ENCODE data around the gene DEPDC5. TPM values are rescaled to one million over a fixed set of nuclear protein-coding genes. Genes with fewer than 3 reads are reported as not detected.

DEPDC5 gene
- total and polyA plus RNA-seq, 5 experiments from 2014 or later: 3.9 to 52.4 (median 10.6) TPM

DNA sequence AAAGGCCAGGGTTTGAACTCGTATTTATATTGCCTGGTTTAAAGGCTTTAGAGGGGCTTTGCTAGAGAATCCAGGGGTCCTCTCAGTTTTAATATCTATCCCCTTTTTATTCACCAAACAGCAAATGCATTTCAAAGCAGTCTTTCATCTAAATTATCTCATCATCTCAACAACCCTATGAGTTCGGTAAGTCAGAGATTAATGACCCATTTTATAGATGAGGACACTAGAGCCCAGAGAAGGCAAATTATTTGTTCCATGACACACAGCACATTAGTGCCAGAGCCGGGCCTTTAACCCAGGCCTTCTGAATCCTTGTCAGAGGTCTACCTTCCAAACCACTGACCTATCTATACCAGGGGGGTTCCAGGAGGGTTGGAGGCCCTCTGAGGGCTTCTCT is 173.7 kb downstream of the DEPDC5 start:
- peaks cover 14 to 35% (median 17%) of the 10 kb centered on the region in 5 donors for H3K27me3 Mint-ChIP-seq
- no peak overlapping the region for H3K27ac Mint-ChIP-seq
- H3K36me3 Mint-ChIP-seq: no peaks in the 10 kb centered on the region
- no peaks in the 10 kb centered on the region for H3K9me3 Mint-ChIP-seq
- peaks cover 0 to 9% (median 6%) of the 10 kb centered on the region in 4 donors for H3K4me1 Mint-ChIP-seq
- ATAC-seq (no peak), DNase-seq (no peak)
- H3K4me3 Mint-ChIP-seq: no peak overlapping the region
- POLR2A ChIA-PET: no interaction called here

DNA sequence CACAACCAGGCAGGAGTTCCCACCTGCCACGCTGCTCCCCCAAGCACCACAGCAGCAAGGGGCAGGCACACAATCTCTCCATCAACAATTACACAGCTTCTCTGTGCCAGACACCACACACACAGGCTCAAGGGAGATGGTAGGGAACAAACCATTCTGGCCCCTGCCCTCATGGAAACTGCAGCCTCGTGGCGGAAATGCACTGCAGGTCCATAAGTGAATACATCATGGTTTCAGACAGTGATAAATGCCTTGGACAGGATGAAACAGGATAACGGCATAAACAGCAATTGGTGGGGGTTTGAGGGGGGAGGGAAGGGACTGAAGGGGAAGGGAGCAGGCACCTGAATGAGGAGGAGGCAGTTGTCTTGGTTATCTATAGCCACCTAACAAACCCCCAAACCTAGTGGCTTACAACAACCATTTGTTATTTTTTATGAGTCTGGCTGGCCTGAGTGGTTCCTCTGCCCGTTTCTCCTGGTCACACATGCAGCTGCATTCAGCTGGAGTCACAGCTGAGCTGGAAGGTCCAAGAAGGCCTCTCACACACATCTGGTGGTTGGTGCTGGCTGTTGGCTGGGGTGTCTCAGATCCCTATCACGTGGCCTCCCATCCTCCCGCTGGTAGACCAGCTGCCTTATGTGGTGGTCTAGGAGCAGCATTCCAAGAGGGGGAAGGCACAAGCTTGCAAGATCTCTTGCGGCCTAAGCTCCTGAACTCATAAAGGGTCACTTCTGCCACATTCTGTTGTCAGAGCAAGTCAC is 175.5 kb downstream of the DEPDC5 start:
- Mint-ChIP-seq H3K4me1 (peaks cover 0 to 3% (median 0%) of the 10 kb centered on the region in 4 donors), H3K4me3 (no peak overlapping the region), H3K27me3 (peaks cover 13 to 30% (median 17%) of the 10 kb centered on the region in 5 donors), H3K27ac (no peak overlapping the region), H3K36me3 (no peaks in the 10 kb centered on the region), H3K9me3 (no peaks in the 10 kb centered on the region)
- ATAC-seq (no peak), DNase-seq (no peak)
- POLR2A ChIA-PET: interaction anchor here (0.5 to 0.7 kb wide), 2 partner anchors 35 to 58 kb away, joined by 3 read pairs; no protein-coding TSS in a partner anchor

DNA sequence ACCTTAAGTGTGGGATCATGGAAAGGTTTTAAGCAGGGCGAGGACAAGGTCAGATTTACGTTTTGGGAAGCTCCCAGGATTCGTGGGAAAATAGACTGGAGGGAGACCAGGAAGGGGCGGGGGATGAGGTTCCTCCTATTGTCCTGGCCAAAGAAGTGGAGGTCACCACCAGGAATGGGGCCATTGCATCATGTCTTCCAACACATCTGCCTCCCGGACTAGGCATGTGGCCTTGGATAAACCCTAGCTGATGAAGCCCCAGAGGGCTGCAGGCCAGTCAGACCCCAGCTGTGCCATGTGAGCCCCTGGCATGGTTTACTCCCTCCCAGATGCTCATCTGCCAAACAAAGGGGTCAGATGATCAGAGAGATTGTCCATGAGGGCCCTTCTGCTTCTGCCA is 179.0 kb downstream of the DEPDC5 start:
- no peak for DNase-seq
- no peak overlapping the region for H3K4me3 Mint-ChIP-seq
- no peak overlapping the region for H3K27ac Mint-ChIP-seq
- ATAC-seq: no peak
- peaks cover 0 to 1% (median 0%) of the 10 kb centered on the region in 3 donors for H3K36me3 Mint-ChIP-seq
- POLR2A ChIA-PET: interaction anchor here (1.8 kb wide), 1 partner anchor 10 kb away, joined by 5 read pairs; no protein-coding TSS in a partner anchor
- no peaks in the 10 kb centered on the region for H3K4me1 Mint-ChIP-seq
- H3K27me3 Mint-ChIP-seq: peaks cover 0 to 8% (median 2%) of the 10 kb centered on the region in 5 donors
- no peaks in the 10 kb centered on the region for H3K9me3 Mint-ChIP-seq

DNA sequence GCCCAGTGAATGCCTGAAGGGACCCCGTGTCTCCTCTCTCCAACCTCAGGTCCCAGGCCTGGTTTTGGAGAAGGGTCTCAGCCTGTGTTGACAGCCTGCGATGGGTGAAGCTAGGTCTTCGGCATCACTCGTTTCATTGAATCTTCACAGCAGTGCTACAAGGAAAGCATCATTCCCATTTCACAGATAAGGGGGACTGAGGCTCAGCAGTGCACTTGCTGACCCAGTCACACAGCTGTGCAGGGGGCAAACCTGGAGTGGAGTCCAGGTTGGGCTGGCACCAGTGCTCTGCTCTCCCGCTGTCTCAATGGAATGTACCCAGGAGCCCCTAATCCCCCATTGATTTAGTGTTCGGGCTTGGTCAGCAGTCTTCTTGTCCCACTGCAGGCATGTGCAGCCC is 179.6 kb downstream of the DEPDC5 start:
- ATAC-seq (no peak), DNase-seq (no peak)
- Mint-ChIP-seq H3K4me1 (no peaks in the 10 kb centered on the region), H3K27ac (peak overlapping the region in 1 of 10 donors; percentile 33), H3K36me3 (peaks cover 0 to 1% (median 0%) of the 10 kb centered on the region in 3 donors), H3K9me3 (no peaks in the 10 kb centered on the region), H3K27me3 (peaks cover 0 to 5% (median 1%) of the 10 kb centered on the region in 5 donors), H3K4me3 (no peak overlapping the region)
- POLR2A ChIA-PET: interaction anchor here (1.8 kb wide), 1 partner anchor 10 kb away, joined by 5 read pairs; no protein-coding TSS in a partner anchor

DNA sequence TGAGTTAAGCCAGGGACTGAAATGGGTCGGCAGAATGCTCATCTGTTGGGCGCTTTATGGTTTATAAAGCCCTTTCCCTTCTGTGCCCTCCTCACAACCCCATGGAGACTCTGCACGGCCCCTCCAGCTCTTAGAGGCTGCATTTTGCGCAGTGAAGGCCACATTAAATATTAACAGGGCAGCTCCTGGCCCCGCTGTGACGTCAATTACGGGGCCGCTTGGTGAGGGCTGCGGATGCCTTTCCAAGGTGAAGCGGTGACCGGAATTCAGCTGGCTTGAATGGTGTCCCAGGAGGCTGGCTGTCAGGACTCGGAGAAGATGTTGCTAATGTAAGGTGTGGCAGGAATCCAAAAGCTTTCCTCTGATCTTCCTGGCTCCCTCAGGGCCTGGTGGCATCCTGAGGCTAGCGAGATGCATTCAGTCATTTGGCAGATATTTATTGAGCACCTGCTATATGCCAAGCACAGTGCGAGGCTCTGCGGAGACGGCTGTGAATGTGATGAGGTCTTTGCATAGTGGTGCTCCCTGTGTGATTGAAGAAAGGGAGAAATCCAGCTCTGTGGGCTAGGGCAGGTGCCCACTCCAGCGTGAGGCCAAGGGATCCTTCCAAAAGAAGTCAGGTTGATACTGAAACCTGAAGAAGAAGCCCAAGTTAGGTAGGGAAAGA is 180.1 kb downstream of the DEPDC5 start:
- H3K9me3 Mint-ChIP-seq: no peaks in the 10 kb centered on the region
- DNase-seq (no peak), ATAC-seq (no peak)
- peaks cover 0 to 5% (median 1%) of the 10 kb centered on the region in 5 donors for H3K27me3 Mint-ChIP-seq
- peaks cover 0 to 1% (median 0%) of the 10 kb centered on the region in 3 donors for H3K36me3 Mint-ChIP-seq
- no peak overlapping the region for H3K27ac Mint-ChIP-seq
- no peak overlapping the region for H3K4me3 Mint-ChIP-seq
- no peaks in the 10 kb centered on the region for H3K4me1 Mint-ChIP-seq
- POLR2A ChIA-PET: no interaction called here

DNA sequence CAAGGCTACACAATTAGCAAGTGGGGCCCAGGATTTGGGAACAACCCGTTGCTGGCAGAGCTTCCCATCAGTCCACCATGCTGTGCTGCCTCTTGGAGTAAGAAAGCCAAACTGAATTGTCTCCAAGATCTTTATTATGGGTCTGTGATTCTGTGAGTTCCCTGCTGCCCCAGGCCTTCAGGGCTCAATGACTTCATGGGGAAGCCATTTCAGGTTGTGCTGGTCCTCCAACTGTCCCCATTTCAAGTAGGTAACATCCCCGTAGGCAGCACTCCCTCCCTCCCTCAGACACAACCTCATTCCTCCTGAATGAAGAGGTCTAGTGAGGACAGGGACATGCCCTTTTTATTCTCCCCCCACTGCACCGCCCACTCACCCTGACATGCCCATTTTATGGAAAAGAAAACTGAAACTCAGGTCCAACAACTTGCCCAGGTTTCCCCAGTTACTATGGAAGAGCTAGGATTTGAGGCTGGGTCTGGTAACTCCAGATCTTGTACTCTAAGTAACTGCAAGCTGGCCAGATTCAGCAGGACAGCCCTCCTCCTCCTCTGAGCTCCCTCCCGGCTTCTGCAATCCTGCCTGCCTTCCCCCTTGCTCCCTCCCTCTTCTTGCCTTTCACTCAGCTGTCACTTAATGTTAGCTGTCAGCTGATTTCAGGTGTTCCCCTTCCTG is 182.3 kb downstream of the DEPDC5 start:
- Mint-ChIP-seq H3K27me3 (no peaks in the 10 kb centered on the region), H3K27ac (no peak overlapping the region), H3K4me1 (no peaks in the 10 kb centered on the region), H3K36me3 (peaks cover 0 to 1% (median 0%) of the 10 kb centered on the region in 3 donors), H3K4me3 (no peak overlapping the region), H3K9me3 (no peaks in the 10 kb centered on the region)
- DNase-seq (no peak), ATAC-seq (no peak)
- POLR2A ChIA-PET: interaction anchor here (0.7 kb wide), 1 partner anchor 13 kb away, joined by 3 read pairs; no protein-coding TSS in a partner anchor

DNA sequence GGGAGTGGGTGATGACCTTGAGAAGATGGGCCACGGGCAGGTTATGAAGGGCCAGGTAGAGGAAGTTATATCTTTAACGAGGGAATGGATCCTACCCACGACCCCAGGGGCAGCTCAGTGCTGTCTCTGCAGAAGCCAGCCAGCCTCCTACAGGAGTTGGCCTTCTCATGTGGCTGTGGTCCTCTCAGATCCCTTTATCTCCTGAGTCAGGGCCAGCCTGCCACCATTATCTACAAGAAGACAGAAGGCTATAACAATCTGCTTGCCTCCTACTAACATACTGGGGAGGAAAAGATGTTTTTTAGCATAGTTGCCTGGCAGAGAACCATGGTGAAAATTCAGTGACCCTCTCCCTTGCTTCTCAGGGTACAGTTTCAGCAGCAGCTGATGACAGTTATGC is 183.5 kb downstream of the DEPDC5 start:
- ATAC-seq: no peak
- POLR2A ChIA-PET: no interaction called here
- H3K4me3 Mint-ChIP-seq: no peak overlapping the region
- DNase-seq: no peak
- no peaks in the 10 kb centered on the region for H3K9me3 Mint-ChIP-seq
- H3K27ac Mint-ChIP-seq: no peak overlapping the region
- H3K4me1 Mint-ChIP-seq: peaks cover 0 to 5% (median 3%) of the 10 kb centered on the region in 4 donors
- no peaks in the 10 kb centered on the region for H3K27me3 Mint-ChIP-seq
- peaks cover 0 to 1% (median 0%) of the 10 kb centered on the region in 3 donors for H3K36me3 Mint-ChIP-seq

DNA sequence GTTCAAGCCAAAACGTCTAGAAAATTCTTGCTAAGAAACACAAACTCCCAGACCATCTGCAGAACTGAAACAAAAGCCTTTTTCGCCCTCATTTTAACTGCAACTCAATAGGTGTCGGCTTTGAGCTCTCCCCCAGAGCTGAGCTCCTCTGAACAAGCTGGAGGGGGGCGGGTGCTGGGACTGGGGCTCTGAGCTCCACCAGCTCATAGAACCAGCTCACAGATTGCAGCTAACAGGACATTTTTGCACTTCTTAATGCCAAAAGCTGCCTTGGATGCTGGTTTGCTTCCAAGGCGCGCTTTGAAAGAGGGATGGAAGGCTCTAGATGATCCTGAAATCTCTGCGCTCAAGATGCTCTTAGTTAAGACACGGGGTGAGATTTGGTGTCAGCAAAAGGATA is 184.5 kb downstream of the DEPDC5 start:
- Mint-ChIP-seq H3K4me3 (no peak overlapping the region), H3K27ac (peak overlapping the region in 1 of 10 donors; percentile 12), H3K36me3 (peaks cover 0 to 1% (median 0%) of the 10 kb centered on the region in 3 donors), H3K9me3 (no peaks in the 10 kb centered on the region), H3K27me3 (no peaks in the 10 kb centered on the region), H3K4me1 (peaks cover 4 to 10% (median 6%) of the 10 kb centered on the region in 4 donors)
- DNase-seq: no peak
- POLR2A ChIA-PET: interaction anchor here (0.6 kb wide), 1 partner anchor 43 kb away, joined by 3 read pairs; no protein-coding TSS in a partner anchor
- no peak for ATAC-seq

DNA sequence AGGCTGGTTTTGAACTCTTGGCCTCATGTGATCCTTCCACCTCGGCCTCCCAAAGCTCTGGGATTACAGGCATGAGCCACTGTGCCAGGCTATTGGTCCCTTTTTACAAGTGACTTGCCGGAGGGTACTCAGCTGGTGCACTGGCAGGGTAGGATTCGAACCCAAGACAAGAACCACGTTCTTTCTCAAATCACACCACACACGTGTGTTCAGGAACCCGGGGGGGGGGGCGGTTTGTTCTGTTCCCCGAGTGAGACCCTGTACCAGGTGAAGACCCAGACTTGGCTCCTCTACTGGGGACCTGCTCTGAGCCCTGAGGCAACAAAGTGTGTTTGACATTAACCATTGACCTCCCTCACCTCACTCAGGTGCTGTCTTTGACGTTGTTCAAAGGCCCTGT is 186.7 kb downstream of the DEPDC5 start:
- no peak overlapping the region for H3K27ac Mint-ChIP-seq
- H3K27me3 Mint-ChIP-seq: no peaks in the 10 kb centered on the region
- no peaks in the 10 kb centered on the region for H3K9me3 Mint-ChIP-seq
- H3K4me1 Mint-ChIP-seq: peaks cover 4 to 15% (median 10%) of the 10 kb centered on the region in 4 donors
- no peak for ATAC-seq
- H3K36me3 Mint-ChIP-seq: peaks cover 0 to 1% (median 0%) of the 10 kb centered on the region in 3 donors
- no peak for DNase-seq
- H3K4me3 Mint-ChIP-seq: no peak overlapping the region
- POLR2A ChIA-PET: no interaction called here

DNA sequence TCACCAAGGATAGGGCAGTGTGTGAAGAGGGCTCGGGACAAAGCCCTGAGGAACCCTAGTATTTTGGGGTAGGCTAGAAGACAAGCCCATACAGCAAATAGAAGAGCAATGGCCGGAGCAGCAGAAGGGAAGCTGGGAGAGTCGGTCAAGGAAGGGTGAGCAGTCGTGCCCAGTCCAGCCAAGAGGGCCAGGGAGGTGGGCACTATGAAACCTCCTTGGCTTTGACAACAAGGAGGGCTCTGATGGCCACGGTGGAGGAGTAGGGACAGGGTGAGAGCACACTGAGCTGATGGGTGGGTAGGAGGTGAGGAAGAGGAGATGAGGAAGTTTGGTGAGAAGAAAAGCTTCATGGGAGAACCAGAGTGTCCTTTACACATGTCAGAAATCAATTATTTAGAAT is 188.3 kb downstream of the DEPDC5 start:
- Mint-ChIP-seq H3K27me3 (no peaks in the 10 kb centered on the region), H3K9me3 (no peaks in the 10 kb centered on the region), H3K27ac (peak overlapping the region in 6 of 10 donors; percentile 22 to 92 (median 58)), H3K36me3 (no peaks in the 10 kb centered on the region), H3K4me3 (peak overlapping the region in 7 of 10 donors; percentile 5 to 81 (median 56)), H3K4me1 (peaks cover 4 to 17% (median 12%) of the 10 kb centered on the region in 4 donors)
- no peak for DNase-seq
- POLR2A ChIA-PET: interaction anchor here (1.5 kb wide), 1 partner anchor 280 kb away, joined by 3 read pairs; no protein-coding TSS in a partner anchor
- ATAC-seq: no peak

DNA sequence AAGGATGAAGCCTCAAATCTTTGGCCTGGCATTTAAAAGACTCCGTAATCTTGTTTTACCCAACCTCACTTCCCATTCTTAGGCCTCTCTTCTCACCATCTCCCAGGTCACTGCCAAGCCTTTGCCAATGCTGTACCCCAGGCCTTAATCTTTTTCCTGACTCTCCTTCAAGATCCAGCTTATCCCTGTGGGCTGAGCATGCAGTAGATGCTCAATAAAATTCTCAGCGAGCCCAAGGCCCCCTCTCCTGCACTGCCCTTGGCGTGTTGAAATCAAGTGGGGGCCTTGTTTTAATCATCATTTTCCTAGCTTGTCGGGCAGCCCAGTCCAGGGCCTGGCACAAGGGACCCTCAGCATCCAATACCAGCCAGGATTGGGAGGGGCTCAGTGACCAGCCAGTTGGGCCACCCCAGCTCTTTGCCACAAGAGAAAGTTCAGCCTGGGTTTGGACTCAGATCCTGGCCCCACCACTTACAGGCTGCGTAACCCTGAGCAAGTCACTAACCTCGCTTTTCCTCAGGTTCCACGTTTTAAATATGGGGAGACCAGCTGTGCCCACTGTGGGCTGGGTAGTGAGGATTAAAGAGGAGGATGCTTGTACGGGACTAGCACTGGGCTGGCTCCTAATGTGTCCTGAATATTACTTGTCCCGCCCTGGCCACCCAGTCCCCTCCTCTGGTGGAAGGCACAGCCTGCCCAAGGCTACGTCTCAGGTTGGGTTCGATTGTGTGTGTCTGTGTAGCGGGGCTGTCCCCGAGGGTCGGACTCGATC is 189.6 kb downstream of the DEPDC5 start:
- ATAC-seq: no peak

More for the DNA sequence above, 189.6 kb downstream of the DEPDC5 start:
- Mint-ChIP-seq H3K27ac (peak overlapping the region in 8 of 10 donors; percentile 43 to 93 (median 81)), H3K4me1 (peaks cover 7 to 21% (median 18%) of the 10 kb centered on the region in 4 donors), H3K36me3 (peaks cover 0 to 6% (median 0%) of the 10 kb centered on the region in 3 donors), H3K4me3 (peak overlapping the region in 9 of 10 donors; percentile 81 to 96 (median 91)), H3K27me3 (no peaks in the 10 kb centered on the region), H3K9me3 (no peaks in the 10 kb centered on the region)
- POLR2A ChIA-PET: interaction anchor here (0.6 to 1.7 kb wide), 3 partner anchors 11 to 281 kb away, joined by 3 to 5 read pairs (median 4); no protein-coding TSS in a partner anchor
- no peak for DNase-seq

All from naive thymus-derived CD8-positive, alpha-beta T cell (primary cell).